HL-60 (cell line): ENCODE measurements around the gene CYP27B1.

Experiments
- DNase-seq, 2 experiments: peaks; one replicate each; pipeline ENCODE4 v3.0.0-alpha.2; 2010 to 2020; ENCODE audit warnings: low read depth in 1 of 2, low spot score in 1 of 2
- H3K27ac ChIP-seq: fragments of 250-450 bp; sonication (Bioruptor Pico); replicated peaks from 2 replicates; pipeline ENCODE4 v1.5.1; 2020; ENCODE audit warnings: mild to moderate bottlenecking, moderate library complexity
- H3K27me3 ChIP-seq: fragments of 250-450 bp; sonication (Bioruptor Pico); 2 replicates; pipeline ENCODE4 v1.5.1; 2021; ENCODE audit warnings: mild to moderate bottlenecking, moderate library complexity; ENCODE audit not compliant: insufficient read depth, poor library complexity, severe bottlenecking
- H3K4me3 ChIP-seq: replicated peaks from 2 replicates; pipeline ENCODE4 v1.5.1; 2011; ENCODE audit warnings: mild to moderate bottlenecking, control low read depth, low read length; ENCODE audit not compliant: insufficient read depth
- GABPA ChIP-seq: IDR thresholded peaks from 2 replicates; pipeline ENCODE4 v1.6.1; 2012; ENCODE audit warnings: low read depth
- POLR2AphosphoS5 ChIP-seq: IDR thresholded peaks from 2 replicates; pipeline ENCODE4 v1.6.1; 2012; ENCODE audit warnings: low read depth
- SPI1 ChIP-seq: IDR thresholded peaks from 2 replicates; pipeline ENCODE4 v1.6.1; 2012; ENCODE audit warnings: low read depth, mild to moderate bottlenecking, borderline replicate concordance
- TF ChIP-seq, protein P1 (sequence below): IDR thresholded peaks from 2 replicates; pipeline ENCODE4 v1.6.1; 2012; ENCODE audit warnings: low read depth; ENCODE audit not compliant: insufficient replicate concordance
- TF ChIP-seq, protein P2 (sequence below): IDR thresholded peaks from one replicate; pipeline ENCODE4 v1.5.1; 2011; ENCODE audit warnings: low read length, control low read depth, inconsistent platforms; ENCODE audit not compliant: insufficient read depth

Gene CYP27B1

DNA sequence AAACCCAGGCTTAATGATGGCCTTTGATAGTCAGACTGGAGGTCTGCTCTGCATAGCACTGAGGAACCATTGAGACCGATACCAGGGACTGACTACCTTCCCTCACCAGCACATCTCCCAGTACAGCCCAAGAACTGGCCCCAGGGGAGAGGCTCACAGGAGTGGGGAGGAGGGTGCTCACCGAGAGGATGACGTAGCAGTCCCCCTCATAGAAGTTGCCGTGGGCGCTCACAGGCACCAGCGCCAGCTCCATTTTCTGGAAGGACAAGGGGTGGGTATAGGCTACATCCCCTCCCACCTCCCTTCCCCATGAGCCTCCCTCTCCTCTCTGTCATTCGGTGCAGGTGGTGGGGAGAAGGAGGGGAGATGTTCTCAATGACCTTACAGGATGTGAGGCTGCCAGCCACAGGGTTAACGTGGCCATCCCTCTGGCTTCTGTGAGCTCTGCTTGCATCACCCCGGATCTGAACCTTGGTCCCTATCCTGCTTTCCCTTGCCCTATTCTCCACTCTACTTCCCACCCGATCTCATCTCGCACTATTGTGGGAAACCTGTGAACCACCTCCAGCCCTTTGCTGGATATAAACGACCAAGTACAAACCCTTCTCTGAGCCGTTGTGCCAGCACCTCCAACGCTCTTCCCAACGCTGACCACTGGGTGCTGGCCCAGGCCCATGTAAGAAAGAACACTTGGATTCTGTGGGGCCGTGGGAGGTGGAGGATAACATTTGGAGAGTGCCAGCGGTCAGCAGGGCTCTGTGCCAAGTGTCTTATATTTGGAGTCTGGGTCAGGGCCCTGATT is 47.3 kb upstream of the CYP27B1 start:
- TF ChIP-seq, protein P1, sequence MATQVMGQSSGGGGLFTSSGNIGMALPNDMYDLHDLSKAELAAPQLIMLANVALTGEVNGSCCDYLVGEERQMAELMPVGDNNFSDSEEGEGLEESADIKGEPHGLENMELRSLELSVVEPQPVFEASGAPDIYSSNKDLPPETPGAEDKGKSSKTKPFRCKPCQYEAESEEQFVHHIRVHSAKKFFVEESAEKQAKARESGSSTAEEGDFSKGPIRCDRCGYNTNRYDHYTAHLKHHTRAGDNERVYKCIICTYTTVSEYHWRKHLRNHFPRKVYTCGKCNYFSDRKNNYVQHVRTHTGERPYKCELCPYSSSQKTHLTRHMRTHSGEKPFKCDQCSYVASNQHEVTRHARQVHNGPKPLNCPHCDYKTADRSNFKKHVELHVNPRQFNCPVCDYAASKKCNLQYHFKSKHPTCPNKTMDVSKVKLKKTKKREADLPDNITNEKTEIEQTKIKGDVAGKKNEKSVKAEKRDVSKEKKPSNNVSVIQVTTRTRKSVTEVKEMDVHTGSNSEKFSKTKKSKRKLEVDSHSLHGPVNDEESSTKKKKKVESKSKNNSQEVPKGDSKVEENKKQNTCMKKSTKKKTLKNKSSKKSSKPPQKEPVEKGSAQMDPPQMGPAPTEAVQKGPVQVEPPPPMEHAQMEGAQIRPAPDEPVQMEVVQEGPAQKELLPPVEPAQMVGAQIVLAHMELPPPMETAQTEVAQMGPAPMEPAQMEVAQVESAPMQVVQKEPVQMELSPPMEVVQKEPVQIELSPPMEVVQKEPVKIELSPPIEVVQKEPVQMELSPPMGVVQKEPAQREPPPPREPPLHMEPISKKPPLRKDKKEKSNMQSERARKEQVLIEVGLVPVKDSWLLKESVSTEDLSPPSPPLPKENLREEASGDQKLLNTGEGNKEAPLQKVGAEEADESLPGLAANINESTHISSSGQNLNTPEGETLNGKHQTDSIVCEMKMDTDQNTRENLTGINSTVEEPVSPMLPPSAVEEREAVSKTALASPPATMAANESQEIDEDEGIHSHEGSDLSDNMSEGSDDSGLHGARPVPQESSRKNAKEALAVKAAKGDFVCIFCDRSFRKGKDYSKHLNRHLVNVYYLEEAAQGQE, result no peak
- no peak for TF ChIP-seq POLR2AphosphoS5
- TF ChIP-seq, protein P2, sequence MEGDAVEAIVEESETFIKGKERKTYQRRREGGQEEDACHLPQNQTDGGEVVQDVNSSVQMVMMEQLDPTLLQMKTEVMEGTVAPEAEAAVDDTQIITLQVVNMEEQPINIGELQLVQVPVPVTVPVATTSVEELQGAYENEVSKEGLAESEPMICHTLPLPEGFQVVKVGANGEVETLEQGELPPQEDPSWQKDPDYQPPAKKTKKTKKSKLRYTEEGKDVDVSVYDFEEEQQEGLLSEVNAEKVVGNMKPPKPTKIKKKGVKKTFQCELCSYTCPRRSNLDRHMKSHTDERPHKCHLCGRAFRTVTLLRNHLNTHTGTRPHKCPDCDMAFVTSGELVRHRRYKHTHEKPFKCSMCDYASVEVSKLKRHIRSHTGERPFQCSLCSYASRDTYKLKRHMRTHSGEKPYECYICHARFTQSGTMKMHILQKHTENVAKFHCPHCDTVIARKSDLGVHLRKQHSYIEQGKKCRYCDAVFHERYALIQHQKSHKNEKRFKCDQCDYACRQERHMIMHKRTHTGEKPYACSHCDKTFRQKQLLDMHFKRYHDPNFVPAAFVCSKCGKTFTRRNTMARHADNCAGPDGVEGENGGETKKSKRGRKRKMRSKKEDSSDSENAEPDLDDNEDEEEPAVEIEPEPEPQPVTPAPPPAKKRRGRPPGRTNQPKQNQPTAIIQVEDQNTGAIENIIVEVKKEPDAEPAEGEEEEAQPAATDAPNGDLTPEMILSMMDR, result no peak
- no peak for TF ChIP-seq SPI1
- TF ChIP-seq GABPA, result no peak
- Histone ChIP-seq H3K27me3 (no peaks in the 10 kb centered on the region), H3K27ac (no peak overlapping the region), H3K4me3 (no peak overlapping the region)
- DNase-seq, result no peak

DNA sequence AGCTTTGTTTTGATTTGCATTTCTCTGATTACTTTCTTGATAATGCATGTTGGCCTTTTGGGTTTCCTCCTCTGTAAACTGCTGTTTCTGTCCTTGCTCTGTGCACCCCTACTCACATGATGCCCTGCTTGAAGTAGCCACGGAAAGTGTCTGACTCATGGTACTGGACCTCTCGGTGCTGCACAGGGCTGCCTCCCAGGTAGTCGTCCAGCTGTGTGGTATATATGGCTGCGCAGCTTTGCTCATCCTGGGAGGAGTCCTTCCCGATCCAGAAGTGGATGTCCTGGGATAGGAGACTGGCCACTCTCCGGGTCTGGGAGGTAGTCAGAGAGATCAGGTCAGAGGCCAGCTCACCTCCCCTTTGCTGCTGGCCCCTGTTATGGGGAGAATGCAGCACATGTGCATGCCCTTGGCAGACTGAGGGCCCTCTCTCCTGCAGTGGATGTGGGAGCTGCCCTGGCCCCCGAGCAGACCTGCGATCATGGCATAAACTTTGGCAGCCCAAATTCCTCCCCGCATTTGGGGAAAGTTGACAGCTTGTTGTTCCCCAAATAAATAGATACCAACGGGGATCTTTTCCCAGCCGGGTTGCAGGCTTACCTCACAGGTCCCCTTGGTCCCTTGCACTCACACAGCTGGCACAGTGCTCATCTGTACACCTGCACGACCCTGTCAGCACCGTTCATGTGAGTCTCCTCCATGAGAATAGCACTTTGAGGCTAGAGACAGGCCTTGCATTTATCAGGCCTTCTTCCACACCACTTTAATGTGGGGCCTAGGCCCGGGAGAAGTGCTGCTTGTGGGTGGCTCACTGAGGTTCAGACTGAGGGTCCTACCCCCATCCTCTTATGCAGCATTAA is 46.5 kb upstream of the CYP27B1 start:
- no peak overlapping the region for H3K27ac ChIP-seq
- TF ChIP-seq, protein P1, result no peak
- TF ChIP-seq, protein P2, result no peak
- TF ChIP-seq GABPA, result no peak
- no peak for TF ChIP-seq SPI1
- TF ChIP-seq POLR2AphosphoS5, result no peak
- no peak overlapping the region for H3K4me3 ChIP-seq
- no peaks in the 10 kb centered on the region for H3K27me3 ChIP-seq
- no peak for DNase-seq

DNA sequence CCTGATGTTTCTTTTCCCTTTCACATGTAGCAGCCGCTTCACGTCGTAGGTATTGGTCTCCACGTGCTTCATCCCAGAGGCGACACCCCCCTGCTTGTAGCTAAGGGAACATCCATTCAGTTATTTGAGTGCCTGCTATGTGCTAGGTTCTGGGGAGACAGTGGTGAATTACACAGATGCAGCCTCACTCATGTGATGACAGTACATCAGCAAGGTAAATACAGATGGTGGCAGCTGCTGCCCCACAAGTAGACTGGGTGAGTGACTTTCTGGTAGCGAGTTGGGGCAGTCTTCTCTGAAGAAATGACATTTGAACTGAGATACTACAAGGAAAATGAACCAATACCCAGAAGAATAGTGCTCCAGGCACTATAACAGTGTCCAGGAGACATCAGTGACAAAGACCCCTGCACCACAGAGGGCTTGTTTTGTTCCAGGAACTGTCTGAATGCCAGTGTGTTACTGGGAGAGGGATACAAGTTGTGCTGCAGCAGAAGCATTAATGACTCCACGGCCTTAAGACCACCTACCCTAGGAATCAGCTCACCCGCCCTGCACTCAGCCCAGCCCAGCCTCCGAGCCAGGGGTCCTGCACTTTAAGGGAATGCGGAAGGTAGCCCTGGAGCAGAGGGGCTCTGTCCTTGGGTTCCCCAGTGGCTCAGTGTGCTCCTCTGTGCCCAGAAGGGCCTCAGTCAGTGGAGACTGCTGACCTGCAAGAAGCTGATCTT is 44.3 kb upstream of the CYP27B1 start:
- H3K4me3 ChIP-seq, result no peak overlapping the region
- DNase-seq, result no peak
- no peak overlapping the region for H3K27ac ChIP-seq
- TF ChIP-seq GABPA (no peak), SPI1 (no peak), POLR2AphosphoS5 (no peak)
- TF ChIP-seq, protein P2, result no peak
- TF ChIP-seq, protein P1, result no peak
- no peaks in the 10 kb centered on the region for H3K27me3 ChIP-seq
